Kidney epithelial cell (primary cell): ENCODE results near the gene NOL11. TPM values are rescaled to one million over a fixed set of nuclear protein-coding genes. Genes with fewer than 3 reads are reported as not detected.
"Not testable (repeated sequence)": the region's sequence is repeated elsewhere in the genome, so short reads cannot be mapped to it uniquely, and the experiment has no call there.

Source experiments
- DNase-seq: peaks from one replicate; pipeline ENCODE4 v3.0.0-alpha.2; 2010; ENCODE audit warnings: low read depth
- H3K27me3 ChIP-seq: 2 replicates; pipeline ENCODE4 v1.6.0; 2011; ENCODE audit warnings: low read length; ENCODE audit not compliant: control insufficient read depth, insufficient read depth
- H3K36me3 ChIP-seq: 2 replicates; pipeline ENCODE4 v1.5.1; 2011; ENCODE audit warnings: low read length; ENCODE audit not compliant: control insufficient read depth, insufficient read depth
- H3K4me3 ChIP-seq: 2 replicates; pipeline ENCODE4 v1.5.1; 2011; ENCODE audit warnings: low read depth, mild to moderate bottlenecking, control low read depth, low read length
- CTCF ChIP-seq: IDR thresholded peaks from 2 replicates; pipeline ENCODE4 v1.5.1; 2011; ENCODE audit warnings: mild to moderate bottlenecking, moderate library complexity, low read length, control low read depth, inconsistent platforms; ENCODE audit not compliant: insufficient read depth, poor library complexity, severe bottlenecking
- total RNA-seq: library from RNA; depleted of rRNA; stranded (reverse); fragments of >200 nt; gene quantifications from 2 replicates; pipeline ENCODE4 v1.2.3, GENCODE V29; 2015

The NOL11 gene
- total RNA-seq, 1 donor from 2014 or later: 35.8 TPM

DNA sequence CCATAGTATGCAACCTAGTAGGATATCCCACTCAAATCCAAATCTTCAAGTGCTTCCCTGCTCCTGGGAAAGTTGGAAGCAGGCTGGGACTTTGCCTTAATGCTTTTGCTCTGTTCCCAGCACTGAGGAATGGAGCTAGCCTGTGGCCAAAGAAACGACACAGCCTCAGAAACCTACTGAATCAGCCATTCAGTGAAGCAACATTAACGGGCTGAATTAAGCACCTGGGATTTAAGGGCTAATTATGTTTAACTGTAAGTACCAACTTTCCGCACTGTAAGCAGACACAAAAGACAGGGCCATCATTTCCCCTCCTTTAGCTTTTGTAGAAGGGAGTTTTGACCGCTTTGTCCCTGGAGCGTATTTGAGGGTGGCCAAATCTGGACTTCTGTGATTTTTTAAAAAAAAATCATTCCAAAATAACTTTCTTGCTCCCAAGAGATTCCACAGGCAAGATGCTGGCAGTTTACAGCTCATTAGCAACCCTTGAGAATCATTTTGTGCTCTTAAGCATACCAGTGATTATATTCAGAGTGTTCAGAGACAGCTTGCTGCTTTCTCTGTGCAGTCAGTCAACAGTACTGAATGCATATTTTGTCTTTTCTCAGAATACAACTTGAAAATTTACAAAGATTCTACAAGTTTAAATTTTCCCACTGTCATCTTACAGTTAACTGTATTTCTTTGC, 17.6 kb upstream of the NOL11 start:
- Histone ChIP-seq H3K27me3 (no peaks in the 10 kb centered on the region), H3K4me3 (no peak overlapping the region), H3K36me3 (no peaks in the 10 kb centered on the region)
- DNase-seq: no peak
- TF ChIP-seq CTCF: no peak

DNA sequence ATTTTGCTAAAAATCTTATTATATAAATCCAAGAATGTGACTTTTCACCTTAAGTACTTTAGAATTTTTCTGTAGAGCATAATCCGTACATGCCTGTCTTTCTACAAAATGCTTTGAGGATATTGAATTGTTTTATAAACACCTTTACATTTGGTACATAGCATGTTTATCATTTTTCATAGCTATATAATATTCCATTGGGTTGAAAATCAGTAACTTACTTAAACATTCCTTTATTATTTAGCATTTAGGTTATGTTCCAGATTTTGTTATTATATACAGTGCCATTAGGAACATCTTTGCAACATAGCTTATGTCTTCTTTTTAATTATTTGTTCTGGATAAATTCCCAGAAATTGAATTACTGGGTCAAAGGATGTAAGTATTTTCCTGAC, 17.0 kb upstream of the NOL11 start:
- no peaks in the 10 kb centered on the region for H3K27me3 ChIP-seq
- H3K36me3 ChIP-seq: no peaks in the 10 kb centered on the region
- H3K4me3 ChIP-seq: no peak overlapping the region
- no peak for TF ChIP-seq CTCF
- DNase-seq: no peak

- H3K27me3 ChIP-seq, H3K4me3 ChIP-seq, H3K36me3 ChIP-seq, DNase-seq: not testable (repeated sequence)
Observed at GRCh38 chr17:67702861-67703260, 14.9 kb upstream of the NOL11 start.

GRCh38 chr17:67707442-67707841, 10.3 kb upstream of the NOL11 start:
- DNase-seq: no peak
- Histone ChIP-seq H3K27me3 (no peaks in the 10 kb centered on the region), H3K4me3 (no peak overlapping the region), H3K36me3 (no peaks in the 10 kb centered on the region)
- no peak for TF ChIP-seq CTCF

DNA sequence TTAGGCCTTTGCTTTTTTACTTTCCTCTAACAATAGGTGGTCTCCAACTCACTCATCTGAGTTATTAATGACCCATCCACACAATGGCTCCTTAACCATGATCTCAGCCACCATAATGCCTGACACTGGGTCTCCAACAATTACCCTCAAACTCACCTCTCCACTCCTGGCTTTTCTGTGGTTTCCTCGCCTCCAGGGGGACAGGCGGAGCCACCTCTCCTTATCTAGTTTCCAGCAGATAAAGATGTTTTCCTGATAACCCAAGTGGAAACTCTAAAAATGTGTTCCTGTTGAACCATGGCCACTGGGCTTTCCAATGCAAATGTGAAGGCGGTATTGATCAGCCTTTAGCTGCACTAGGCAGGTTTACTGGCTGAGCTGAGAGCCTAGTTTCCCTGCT, 9.4 kb upstream of the NOL11 start:
- no peak for DNase-seq
- H3K36me3 ChIP-seq: no peaks in the 10 kb centered on the region
- TF ChIP-seq CTCF: no peak

GRCh38 chr17:67711916-67712315, 5.8 kb upstream of the NOL11 start:
- H3K36me3 ChIP-seq: no peaks in the 10 kb centered on the region
- no peak for TF ChIP-seq CTCF
- DNase-seq: no peak
- H3K27me3 ChIP-seq: no peaks in the 10 kb centered on the region
- no peak overlapping the region for H3K4me3 ChIP-seq

More for the DNA sequence above, 9.4 kb upstream of the NOL11 start:
- Histone ChIP-seq H3K4me3 (no peak overlapping the region), H3K27me3 (no peaks in the 10 kb centered on the region)
